Heart left ventricle (tissue), 16 donors: Measurements from ENCODE around the gene NFKBIE. TPM values are rescaled to one million over a fixed set of nuclear protein-coding genes. Genes with fewer than 3 reads are reported as not detected.

Source experiments
- ATAC-seq, 4 donors: fragments of 200-7000 bp; cut with Tn5 transposase; one replicate each; pipeline ENCODE4 v1.9.1; 2020 to 2022; ENCODE audit warnings: moderate library complexity in 4 of 4, mild to moderate bottlenecking in 3 of 4, moderate number of reproducible peaks in 1 of 4
- DNase-seq, 5 donors: peaks; one replicate each; pipeline ENCODE4 v3.0.0-alpha.2; 2020
- H3K27ac ChIP-seq, 12 donors: fragments of 200-600 bp; sonication (generic) in 4 of 12; one replicate each; pipeline versions ENCODE4 v1.5.0 to v1.8.0; 2016 to 2022; ENCODE audit warnings: mild to moderate bottlenecking in 2 of 12
- H3K27me3 ChIP-seq, 9 donors: fragments of 200-600 bp; sonication (generic) in 2 of 9; one replicate each; pipeline versions ENCODE4 v1.5.1 to v1.8.0; 2016 to 2022; ENCODE audit warnings: mild to moderate bottlenecking in 3 of 9
- H3K36me3 ChIP-seq, 9 donors: fragments of 200-600 bp; sonication (generic) in 2 of 9; one replicate each; pipeline versions ENCODE4 v1.5.0 to v1.8.0; 2018 to 2022; ENCODE audit warnings: mild to moderate bottlenecking in 2 of 9
- H3K4me1 ChIP-seq, 12 donors: fragments of 200-600 bp; sonication (generic) in 4 of 12; one replicate each; pipeline versions ENCODE4 v1.5.0 to v1.8.0; 2016 to 2022; ENCODE audit warnings: mild to moderate bottlenecking in 3 of 12
- H3K4me3 ChIP-seq, 12 donors: fragments of 200-600 bp; sonication (generic) in 4 of 12; one replicate each; pipeline versions ENCODE4 v1.5.0 to v1.8.0; 2017 to 2022; ENCODE audit warnings: mild to moderate bottlenecking in 9 of 12, moderate library complexity in 4 of 12
- H3K9me3 ChIP-seq, 12 donors: fragments of 200-600 bp; sonication (generic) in 4 of 12; one replicate each; pipeline versions ENCODE4 v1.5.0 to v1.8.0; 2016 to 2022; ENCODE audit warnings: mild to moderate bottlenecking in 1 of 12
- CTCF ChIP-seq, 12 donors: fragments of 200-600 bp; sonication (generic) in 4 of 12; IDR thresholded peaks; one replicate each; pipeline versions ENCODE4 v1.5.0 to v1.8.0; 2018 to 2022; ENCODE audit warnings: antibody characterized with exemption in 12 of 12, mild to moderate bottlenecking in 5 of 12
- POLR2A ChIP-seq, 2 donors: fragments of 450-650 bp; IDR thresholded peaks; one replicate each; pipeline ENCODE4 v1.6.1; 2017; ENCODE audit warnings: antibody characterized with exemption in 2 of 2, mild to moderate bottlenecking in 2 of 2, moderate library complexity in 2 of 2
- WGBS, 4 donors: extraction: QIAGEN DNeasy Blood & Tissue Kit in 2 of 4; methylation state at CpG; one replicate each; pipeline versions ENCODE4 v1.1.5 to v1.1.7; 2013 to 2018; 5-methylcytosine and 5-hydroxymethylcytosine counted together
- intact Hi-C, 10 donors: fragments of 100-400 bp; cut with DNase I; formaldehyde crosslinking; loops; one replicate each; pipeline versions ENCODE4 v1.11.1 to v1.14.2; 2022
- polyA plus RNA-seq, 2 donors: library from polyadenylated mRNA; stranded (reverse); fragments of 200-250 nt; gene quantifications; one replicate each; pipeline ENCODE4 v1.2.3, GENCODE V29; 2013
- total RNA-seq, 9 donors: library from RNA; depleted of rRNA in 2 of 9; stranded (reverse); fragments of >200 nt in 2 of 9; fragmentation: NEBNext Ultra II Directional in 3 of 9; extraction: Animal tissue kit (Norgen Biotek cat#: 25700) in 3 of 9; gene quantifications; one replicate each; pipeline versions ENCODE4 v1.1.0 to v1.2.4, GENCODE V29; 2016 to 2023
- donor health status: ischemic (EF 13 %, LVEDD 7.1; RV severe dilation, severe dysfunction).
- donor health status: healthy with polysubstance abuse.
- donor health status: DM: no; HTN: yes; CAD: no.
- donor health status: DM: no; HTN: no; CAD: no.
- donor health status: ischemic (EF 25% LVEDD 6.9; RV normal size, moderate dysfunction).
- donor health status: ischemic (EF 25% LVEDD 5.7; RV mildly dilated, moderate dysfunction).
- donor health status: healthy.
- donor health status: DM: yes; HTN: yes; CAD: no.
- donor health status: ischemic (EF 35%, LVEDD 5.7; RV mildly dilated, moderate dysfunction).
- donor health status: nonischemic (EF 11% LVEDD 7.7; RV severe dilation, severe dysfunction).
- donor health status: DM: yes; HTN: yes; CAD: no.
- donor health status: PGD.
- donor health status: ischemic (EF 29% LVEDD 5.4; RV normal size, mild dysfunction).
- donor health status: nonischemic (EF 23%, LVEDD 6.1; RV moderate dilation, normal function).

The NFKBIE gene
- total and polyA plus RNA-seq, 11 donors: 2.5 to 13.1 (median 4.0) TPM

DNA sequence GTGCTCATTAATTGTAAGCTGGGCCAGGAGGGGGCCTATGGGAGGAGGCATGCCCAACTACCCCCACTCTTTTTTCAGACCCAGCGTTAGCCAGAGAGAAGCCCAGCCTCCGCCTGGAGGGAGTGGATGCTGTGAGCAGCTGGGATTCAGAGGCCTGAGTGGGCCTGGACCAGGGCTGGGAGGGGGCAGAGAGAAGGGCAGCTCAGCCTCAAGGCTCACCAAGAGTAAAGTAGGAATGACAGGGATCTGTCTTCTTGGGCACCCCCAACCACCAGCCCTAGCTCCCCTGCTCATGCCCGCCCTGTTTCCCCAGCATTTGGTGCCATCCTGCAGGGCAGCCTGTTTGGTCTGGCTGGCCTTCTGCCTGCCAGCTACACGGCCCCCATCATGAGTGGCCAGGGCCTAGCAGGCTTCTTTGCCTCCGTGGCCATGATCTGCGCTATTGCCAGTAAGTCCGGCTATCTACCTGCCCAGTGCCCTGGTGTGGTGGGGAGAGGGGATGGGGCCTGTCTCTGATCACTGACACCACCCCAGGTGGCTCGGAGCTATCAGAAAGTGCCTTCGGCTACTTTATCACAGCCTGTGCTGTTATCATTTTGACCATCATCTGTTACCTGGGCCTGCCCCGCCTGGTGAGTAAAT lies 35.2 kb downstream of the NFKBIE start:
- Histone ChIP-seq H3K27me3 (no peaks in the 10 kb centered on the region), H3K36me3 (peaks cover 0 to 54% (median 38%) of the 10 kb centered on the region in 9 donors), H3K27ac (peak overlapping the region; percentile 77 to 99 (median 92)), H3K9me3 (no peaks in the 10 kb centered on the region), H3K4me1 (peaks cover 6 to 100% (median 75%) of the 10 kb centered on the region in 12 donors), H3K4me3 (peak overlapping the region in 4 of 12 donors; percentile 5 to 48 (median 16))
- ATAC-seq (no peak), DNase-seq (peak in 1 of 5 donors; percentile 23)
- TF ChIP-seq POLR2A (IDR thresholded peaks at IDR 0.05) (no peak), CTCF (IDR thresholded peaks at IDR 0.05) (no peak)
- WGBS, 4 donors: 69 to 79% (median 73%) methylated on average over 7 to 10 of the region's 10 CpGs
- intact Hi-C loops: loop anchor here in 5 of 10 donors (5.0 to 10.0 kb wide), 3 partner anchors 133 to 455 kb away; partner anchors contain the start of gene VEGFA (in 1 of the 5)

DNA sequence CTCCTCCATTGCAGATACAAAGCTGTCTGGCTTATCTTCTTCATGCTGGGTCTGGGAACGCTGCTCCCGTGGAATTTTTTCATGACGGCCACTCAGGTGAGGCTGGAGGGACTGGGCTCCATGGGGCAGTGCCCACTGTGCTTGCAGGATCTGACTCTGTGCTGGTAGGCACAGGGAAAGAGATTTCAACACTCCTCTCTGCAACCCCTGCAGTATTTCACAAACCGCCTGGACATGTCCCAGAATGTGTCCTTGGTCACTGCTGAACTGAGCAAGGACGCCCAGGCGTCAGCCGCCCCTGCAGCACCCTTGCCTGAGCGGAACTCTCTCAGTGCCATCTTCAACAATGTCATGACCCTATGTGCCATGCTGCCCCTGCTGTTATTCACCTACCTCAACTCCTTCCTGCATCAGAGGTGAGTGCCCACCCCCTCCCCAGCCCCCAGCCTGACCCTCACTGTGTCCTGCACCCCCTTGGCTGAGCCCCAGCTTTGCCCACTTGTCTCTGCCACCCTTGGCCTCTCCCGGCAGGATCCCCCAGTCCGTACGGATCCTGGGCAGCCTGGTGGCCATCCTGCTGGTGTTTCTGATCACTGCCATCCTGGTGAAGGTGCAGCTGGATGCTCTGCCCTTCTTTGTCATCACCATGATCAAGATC lies 35.8 kb downstream of the NFKBIE start:
- Histone ChIP-seq H3K36me3 (peaks cover 0 to 54% (median 38%) of the 10 kb centered on the region in 9 donors), H3K27ac (peak overlapping the region; percentile 81 to 99 (median 92)), H3K4me3 (peak overlapping the region in 5 of 12 donors; percentile 5 to 55 (median 38)), H3K9me3 (no peaks in the 10 kb centered on the region), H3K4me1 (peaks cover 4 to 100% (median 74%) of the 10 kb centered on the region in 12 donors), H3K27me3 (no peaks in the 10 kb centered on the region)
- intact Hi-C loops: loop anchor here in 5 of 10 donors (5.0 to 10.0 kb wide), 3 partner anchors 132 to 455 kb away; partner anchors contain the start of gene VEGFA (in 1 of the 5)
- TF ChIP-seq CTCF (IDR thresholded peaks at IDR 0.05) (no peak), POLR2A (IDR thresholded peaks at IDR 0.05) (peak in 1 of 2 donors; percentile 32)
- ATAC-seq (peak; percentile 58 to 70 (median 62)), DNase-seq (peak in 4 of 5 donors; percentile 52 to 86 (median 72))
- WGBS, 4 donors: 42 to 61% (median 53%) methylated on average over 11 of the region's 11 CpGs

DNA sequence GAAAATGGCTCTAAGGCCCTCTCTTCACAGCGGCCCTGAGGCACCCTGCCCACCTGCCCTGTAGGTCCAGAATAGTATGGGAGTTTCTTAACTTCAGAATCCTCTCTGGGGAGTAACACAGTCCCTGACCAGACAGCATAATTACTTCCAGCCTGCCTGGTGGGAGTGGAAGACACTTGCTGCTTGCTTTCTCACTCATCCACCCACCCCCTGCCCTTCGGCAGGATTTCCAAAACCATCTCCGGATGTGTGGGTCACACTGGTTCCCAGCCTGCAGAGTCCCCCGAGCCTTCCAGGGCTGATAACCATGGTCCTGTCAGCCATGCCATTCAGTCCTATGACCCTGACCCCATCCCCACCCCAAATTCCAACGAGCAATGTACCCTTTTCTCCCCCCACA lies 36.5 kb downstream of the NFKBIE start:
- peaks cover 6 to 100% (median 74%) of the 10 kb centered on the region in 12 donors for H3K4me1 ChIP-seq
- H3K4me3 ChIP-seq: peak overlapping the region in 6 of 12 donors; percentile 4 to 56 (median 49)
- no peaks in the 10 kb centered on the region for H3K27me3 ChIP-seq
- intact Hi-C loops: no loop called here
- no peak for TF ChIP-seq POLR2A (IDR thresholded peaks at IDR 0.05)
- no peak for TF ChIP-seq CTCF (IDR thresholded peaks at IDR 0.05)
- H3K27ac ChIP-seq: peak overlapping the region; percentile 81 to 99 (median 92)
- peaks cover 0 to 52% (median 38%) of the 10 kb centered on the region in 9 donors for H3K36me3 ChIP-seq
- H3K9me3 ChIP-seq: no peaks in the 10 kb centered on the region
- DNase-seq (no peak), ATAC-seq (no peak)
- 32 to 52% (median 44%) methylated on average over 5 of the region's 5 CpGs for WGBS, 4 donors

GRCh38 chr6:44228433-44228832 lies 36.9 kb downstream of the NFKBIE start:
- intact Hi-C loops: no loop called here
- H3K4me1 ChIP-seq: peaks cover 6 to 100% (median 71%) of the 10 kb centered on the region in 12 donors

More at GRCh38 chr6:44228433-44228832, 36.9 kb downstream of the NFKBIE start:
- Histone ChIP-seq H3K36me3 (peaks cover 0 to 48% (median 38%) of the 10 kb centered on the region in 9 donors), H3K4me3 (peak overlapping the region in 7 of 12 donors; percentile 31 to 56 (median 48)), H3K27me3 (no peaks in the 10 kb centered on the region), H3K27ac (peak overlapping the region; percentile 81 to 99 (median 92)), H3K9me3 (no peaks in the 10 kb centered on the region)
- peak in 1 of 4 donors; percentile 1 for ATAC-seq
- 29 to 81% (median 57%) methylated on average over 3 to 7 of the region's 7 CpGs for WGBS, 4 donors
- DNase-seq: peak in 1 of 5 donors; percentile 30
- TF ChIP-seq CTCF (IDR thresholded peaks at IDR 0.05): no peak
- TF ChIP-seq POLR2A (IDR thresholded peaks at IDR 0.05): no peak
